PFSK-1 (cell line): ENCODE data around the gene PARD3B.

ENCODE experiments used
- POLR2AphosphoS5 ChIP-seq: IDR thresholded peaks from 2 replicates; pipeline ENCODE4 v1.6.1; 2012; ENCODE audit warnings: low read depth, mild to moderate bottlenecking, control low read depth, low read length, moderate library complexity
- REST ChIP-seq, 2 experiments: IDR thresholded peaks; 2 replicates each; pipeline versions ENCODE4 v1.6.1 to v1.8.0; 2011 to 2012; ENCODE audit warnings: low read depth in 2 of 2, low read length in 2 of 2, control low read depth in 1 of 2, inconsistent platforms in 1 of 2, mild to moderate bottlenecking in 1 of 2, moderate library complexity in 1 of 2; ENCODE audit not compliant: insufficient read depth in 1 of 2
- TAF1 ChIP-seq: IDR thresholded peaks from 2 replicates; pipeline ENCODE4 v1.6.1; 2012; ENCODE audit warnings: low read length, control low read depth, borderline replicate concordance; ENCODE audit not compliant: insufficient read depth

- TF ChIP-seq POLR2AphosphoS5 = no peak
- TF ChIP-seq TAF1 = no peak
- TF ChIP-seq REST (IDR thresholded peaks at IDR 0.05; ENCODE audit: insufficient read depth in 1 of 2, low read depth in 2 of 2, low read length in 2 of 2) = no peak
These were observed 230.5 kb downstream of the PARD3B start for GRCh38 chr2:204775766-204776165.
